Fibroblast of skin of right quadriceps (primary cell): ENCODE results near the gene INCA1.
"Not testable (repeated sequence)": the region's sequence is repeated elsewhere in the genome, so short reads cannot be mapped to it uniquely, and the experiment has no call there.

Source experiments
- DNase-seq: peaks from one replicate; pipeline ENCODE4 v3.0.0-alpha.2; 2013

The INCA1 gene, protein sequence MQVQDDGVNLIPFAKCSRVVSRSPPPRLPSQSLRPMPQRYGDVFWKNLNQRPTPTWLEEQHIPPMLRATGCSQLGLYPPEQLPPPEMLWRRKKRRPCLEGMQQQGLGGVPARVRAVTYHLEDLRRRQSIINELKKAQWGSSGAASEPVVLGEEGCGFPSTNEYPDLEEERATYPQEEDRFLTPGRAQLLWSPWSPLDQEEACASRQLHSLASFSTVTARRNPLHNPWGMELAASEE

DNA sequence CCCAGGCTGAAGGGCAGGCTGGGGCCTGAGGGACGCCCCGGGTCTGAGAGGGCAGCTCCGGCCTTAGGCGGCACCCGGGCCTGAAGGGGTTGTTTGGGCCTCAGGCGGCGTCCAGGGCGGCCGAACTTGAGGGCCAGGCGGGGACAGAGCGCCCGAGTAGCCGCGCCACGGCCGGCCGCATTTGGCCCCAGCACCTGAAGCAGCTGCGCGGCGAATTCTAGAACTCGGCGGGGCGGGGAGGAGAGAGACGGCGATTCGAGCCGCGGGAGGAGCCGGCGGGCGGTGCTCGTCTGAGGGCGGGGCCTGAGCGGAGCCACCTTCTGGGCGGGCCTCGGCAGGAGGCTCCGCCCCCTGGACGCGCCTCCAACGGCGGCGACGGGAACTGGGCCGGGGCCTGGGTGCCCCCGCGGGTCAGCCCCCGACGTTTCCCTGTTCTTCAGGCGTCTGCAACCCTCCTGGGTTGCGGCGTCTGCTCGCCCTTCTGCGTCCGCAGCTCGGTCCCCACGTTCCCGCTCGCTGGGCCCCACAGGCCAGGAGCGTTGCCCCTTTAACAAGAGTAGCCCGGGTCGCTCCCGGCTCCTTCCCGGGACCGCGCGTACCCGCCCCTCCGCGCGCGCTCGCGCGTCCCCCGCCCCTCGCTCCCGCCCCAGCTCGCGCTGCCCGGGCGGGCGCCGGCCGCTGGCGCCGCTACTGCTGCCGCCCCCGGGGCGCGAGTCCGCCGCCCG is at the start of gene INCA1, which contains the start of gene KIF1C:
Gene INCA1 (minus strand): TSS at position 221 of the 725 bp plus-strand sequence. CDS start 3,085 bp downstream, outside the sequence.
Gene KIF1C (plus strand): TSS at position 649 of the 725 bp plus-strand sequence. CDS start 2,297 bp downstream, outside the sequence.
- DNase-seq: peak; percentile 84

DNA sequence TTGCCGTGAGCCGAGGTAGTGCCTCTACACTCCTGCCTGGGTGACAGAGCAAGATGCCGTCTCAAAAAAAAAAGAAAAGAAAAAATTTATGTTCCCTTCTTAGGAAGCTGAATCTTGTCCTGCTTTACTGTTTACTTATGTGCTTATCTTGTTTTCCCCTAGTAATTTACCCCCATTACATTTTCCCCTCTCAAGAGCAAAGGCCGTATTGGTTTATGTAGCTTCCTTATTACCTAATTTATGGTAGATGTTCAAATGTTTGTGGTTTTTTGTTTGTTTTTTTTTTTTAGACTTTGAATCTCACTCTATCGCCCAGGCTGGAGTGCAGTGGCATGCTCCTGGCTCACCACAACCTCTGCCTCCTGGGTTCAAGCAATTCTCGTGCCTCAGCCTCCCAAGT is 48.2 kb upstream of the INCA1 start:
- no peak for DNase-seq

DNA sequence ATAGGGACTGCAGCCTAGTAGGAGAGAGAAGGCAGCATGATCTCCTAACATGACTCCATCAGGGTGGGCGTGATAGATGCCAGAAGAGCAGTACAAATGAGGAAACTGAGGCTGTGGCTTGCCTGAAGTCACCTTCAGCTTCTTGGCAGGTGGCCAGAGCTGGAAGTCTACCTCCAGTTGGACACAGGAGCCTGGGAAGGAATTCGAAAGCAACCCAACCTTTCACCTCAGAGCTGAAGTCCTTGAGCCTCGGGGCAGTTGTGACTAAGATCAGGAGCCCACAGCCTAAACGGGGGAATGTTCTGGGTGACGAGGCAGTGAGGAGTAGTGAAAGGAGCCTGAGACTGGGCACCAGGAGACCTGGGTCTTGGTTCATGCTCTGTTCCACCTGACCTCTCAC is 47.3 kb upstream of the INCA1 start:
- no peak for DNase-seq

DNA sequence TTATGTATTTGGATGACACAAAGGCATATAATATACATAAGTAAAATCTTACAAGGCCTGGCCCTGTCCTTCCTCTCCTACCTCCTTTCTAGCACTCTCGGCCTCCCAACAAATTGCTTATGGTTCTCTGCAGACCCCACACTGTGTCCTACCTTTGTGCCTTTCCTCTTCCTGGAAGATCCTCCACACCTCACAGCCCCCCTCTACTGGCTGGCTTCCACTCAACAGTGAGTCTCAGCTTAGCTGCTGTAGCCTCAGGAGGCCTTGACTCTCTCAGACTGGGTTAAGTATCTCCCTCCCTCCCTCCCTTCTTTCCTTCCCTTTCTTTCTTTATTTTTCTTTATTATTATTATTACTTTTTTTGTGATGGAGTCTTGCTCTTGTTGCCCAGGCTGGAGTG is 46.2 kb upstream of the INCA1 start:
- no peak for DNase-seq

DNA sequence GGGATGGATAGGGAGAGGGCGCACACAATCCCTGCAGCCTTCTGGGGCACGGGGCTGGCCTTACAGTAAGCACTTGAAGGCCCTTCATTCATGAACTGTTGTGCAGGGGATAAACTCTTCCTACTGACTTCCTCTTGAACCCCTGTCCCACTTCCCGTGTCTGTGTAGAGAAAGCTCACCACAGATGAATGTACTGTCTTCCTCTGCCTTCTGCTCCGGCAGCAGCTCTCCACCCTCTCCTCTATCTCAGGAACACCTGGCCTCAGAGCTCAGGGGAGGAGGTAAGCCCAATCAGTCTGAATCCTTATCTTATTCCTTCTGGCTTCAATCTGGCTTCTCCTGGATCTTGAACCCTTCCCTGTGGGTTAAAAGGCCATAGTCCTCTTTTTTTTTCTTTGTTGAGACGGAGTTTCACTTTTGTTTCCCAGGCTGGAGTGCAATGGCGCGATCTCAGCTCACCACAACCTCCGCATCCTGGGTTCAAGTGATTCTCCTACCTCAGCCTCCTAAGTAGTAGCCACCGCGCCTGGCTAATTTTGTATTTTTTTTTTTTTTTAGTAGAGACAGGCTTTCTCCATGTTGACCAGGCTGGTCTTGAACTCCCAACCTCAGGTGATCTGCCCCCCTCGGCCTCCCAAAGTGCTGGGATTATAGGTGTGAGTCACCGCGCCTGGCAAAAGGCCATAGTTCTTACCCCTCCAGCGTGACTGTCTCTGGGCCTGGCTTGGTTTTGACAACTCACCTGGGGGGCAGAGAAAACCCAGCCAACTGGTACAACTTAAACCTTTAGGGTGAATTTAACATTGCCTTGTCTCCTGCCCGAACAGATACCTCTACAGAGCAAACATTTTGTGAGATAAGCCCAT is 45.1 kb upstream of the INCA1 start:
- DNase-seq: no peak

DNA sequence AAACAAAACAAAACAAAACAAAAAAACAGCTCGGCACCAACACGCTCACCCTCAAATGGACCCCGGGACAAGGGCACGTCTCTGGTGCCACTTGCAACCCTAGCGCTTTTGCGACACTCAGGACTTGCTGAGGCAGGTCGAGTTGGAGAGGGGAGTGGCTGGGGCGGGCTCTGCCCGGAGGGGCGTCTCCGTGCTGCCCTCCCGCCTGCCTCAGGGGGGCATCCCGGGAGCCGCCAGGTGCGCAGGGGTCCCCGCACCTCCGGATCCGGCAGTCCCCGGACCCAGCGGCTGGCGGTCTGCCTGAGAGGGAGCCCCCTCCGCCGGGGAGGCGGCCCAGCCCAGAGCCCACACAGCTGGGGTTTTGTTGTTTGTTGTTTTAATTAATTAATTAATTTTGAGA is 38.0 kb upstream of the INCA1 start, which contains the start of gene SLC52A1:
Gene SLC52A1 (minus strand): TSS at position 112 of the 400 bp plus-strand sequence. CDS start 820 bp downstream, outside the sequence.
- no peak for DNase-seq

DNA sequence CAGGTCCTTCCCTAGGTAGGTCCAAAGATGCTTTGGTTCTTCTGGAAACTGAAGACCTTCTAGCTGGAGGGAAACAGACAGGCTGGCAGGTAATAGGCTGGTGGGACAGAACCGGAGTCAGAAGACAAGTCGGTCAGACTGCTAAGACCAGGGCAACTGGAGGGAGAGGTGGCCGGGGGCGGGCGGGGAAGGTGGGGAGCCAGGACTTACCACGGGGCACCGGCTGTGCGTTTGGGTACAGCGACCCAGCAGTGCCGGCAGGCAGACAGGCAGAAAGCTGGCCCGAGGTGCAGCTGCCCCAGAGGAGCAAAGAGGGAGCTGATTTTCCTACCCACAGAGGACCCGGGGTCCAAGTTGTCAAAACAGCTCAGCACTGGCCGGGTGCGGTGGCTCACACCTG is 37.3 kb upstream of the INCA1 start:
- DNase-seq: no peak

DNA sequence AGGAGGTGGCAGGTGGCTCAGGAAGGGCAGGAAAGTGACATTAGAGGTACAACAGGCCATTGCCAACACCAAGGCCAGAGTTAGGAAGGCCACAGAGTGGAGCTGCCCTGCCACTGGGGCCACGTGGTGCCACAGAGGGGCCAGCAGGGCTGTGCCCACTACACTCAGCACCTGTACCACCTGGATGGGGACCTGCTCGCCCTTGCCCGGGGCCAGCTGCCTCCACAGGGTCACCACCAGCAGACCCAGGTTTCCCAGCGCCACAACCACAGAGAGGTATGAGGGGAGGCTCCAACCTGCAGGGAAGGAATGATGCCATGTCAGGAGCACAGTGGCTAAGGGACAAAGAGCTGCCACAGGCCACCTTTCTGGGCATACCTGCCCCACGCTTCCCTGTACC is 36.7 kb upstream of the INCA1 start:
- DNase-seq: no peak

DNA sequence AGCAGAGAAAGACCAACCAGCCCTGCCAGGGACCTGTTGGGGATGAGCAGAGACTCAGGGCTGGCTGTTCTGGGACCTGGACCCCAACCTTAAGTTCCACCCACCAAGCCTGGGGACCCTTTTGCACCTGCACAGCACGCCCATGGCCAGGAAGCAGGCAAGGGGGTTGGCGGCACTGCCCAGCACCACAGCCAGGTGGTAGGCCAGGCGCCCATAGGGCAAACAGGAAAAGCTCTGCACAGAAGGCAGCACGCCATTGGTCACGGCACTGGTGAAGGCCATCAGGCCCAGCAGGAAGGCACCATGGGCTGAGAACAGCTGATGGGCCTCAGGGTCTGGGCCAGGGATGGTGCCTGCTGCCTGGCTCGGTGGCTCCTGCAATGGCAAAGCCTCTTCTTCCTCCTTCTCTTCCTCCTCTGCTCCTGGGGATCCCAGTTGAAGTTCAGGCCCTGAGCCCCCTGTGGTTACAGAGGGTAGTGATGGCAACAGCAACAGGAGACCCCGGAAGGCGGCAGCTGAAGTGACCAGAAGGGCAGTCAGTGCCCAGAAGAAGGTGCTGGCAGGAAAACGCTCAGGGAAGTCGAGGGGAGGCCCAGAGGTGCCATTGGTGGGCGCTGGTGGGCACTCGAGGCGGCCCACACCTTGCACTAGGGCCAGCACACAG is 36.2 kb upstream of the INCA1 start:
- no peak for DNase-seq

DNA sequence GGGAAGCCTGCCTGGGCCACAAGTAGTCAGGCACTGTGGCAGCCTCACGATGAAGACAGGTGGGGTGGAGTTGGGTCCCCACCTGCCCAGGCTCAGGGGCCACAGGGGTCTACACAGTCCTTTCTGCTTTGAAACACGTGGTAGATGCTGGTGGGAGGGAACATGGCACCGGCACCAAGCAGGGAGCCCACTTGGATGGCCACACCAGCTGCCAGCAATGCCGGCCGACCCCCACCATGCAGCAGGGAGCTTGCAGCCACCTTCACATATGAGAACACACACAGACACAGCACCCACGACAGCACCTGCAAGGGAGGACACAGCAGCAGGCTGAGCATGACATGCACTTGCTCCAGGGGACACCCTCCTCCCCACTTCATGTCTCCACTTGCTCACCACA is 35.5 kb upstream of the INCA1 start:
- DNase-seq: no peak

DNA sequence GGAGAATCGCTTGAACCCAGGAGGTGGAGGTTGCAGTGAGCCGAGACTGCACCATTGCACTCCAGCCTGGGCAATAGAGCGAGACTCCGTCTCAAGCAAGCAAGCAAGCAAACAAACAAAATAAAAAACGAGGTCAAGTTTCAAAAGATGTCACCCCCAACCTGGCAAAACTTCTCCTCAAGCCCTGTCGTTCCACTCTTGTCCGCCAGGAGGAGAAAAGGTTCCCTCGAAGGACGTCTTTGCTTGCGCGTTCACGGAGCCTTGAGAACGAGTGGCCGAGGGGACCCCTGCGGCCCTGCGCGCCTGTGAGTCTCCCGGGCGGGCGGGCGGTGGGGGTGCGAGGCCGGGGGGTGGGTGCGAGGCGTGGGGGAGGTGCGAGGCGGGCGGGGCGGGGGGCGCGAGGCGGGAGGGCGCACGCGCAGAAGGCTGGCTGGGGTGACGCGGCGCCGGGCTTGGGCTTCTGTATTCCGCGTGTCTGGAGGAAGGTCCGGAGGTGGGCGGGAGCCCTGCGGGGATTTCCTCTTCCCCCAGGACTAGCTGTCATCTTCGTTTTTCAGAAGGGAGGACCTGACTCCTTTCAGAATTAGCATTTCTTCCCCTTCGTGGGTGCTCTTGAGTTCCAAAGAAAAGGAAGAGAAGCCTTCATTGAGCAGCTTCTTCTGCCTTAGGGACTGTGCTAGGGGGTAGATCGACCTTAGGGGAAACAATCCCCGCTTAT is 34.2 kb upstream of the INCA1 start:
- peak; percentile 82 for DNase-seq

DNA sequence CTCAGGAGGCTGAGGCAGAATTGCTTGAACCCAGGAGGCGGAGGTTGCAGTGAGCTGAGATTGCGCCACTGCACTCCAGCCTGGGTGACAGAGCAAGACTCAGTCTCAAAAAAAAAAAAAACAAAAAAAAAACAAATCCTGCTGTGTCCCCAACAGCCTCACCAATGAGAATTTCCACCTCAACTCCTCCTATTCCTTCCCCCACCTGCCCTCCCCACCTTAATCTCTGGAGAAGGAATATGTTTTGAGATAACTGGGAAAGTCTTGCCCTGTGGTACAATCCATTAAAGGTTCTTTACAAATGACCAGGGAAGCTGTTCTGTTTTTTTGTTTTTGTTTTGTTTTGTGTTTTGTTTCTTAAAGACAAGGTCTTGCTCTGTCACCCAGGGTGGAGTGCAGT is 32.8 kb upstream of the INCA1 start:
- not testable (repeated sequence) for DNase-seq

DNA sequence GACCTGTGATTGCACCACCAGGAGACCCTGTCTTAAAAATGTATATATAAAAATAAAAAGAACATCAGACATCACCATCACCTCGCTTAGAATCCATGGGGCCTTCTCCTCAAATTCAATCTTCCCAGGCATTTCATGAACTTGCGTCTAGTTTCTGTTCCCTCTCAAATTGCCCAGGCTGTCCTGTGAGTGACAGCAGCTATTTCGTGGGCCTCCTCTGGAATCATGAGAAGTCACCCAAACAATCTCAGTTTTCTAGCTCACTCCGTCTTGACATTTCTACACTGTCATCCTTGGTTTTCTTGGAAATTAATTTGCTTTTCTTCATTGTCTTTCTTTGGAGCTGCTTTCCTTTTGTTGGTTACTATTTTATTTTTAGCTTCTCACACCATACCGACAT is 30.6 kb upstream of the INCA1 start:
- DNase-seq: no peak

DNA sequence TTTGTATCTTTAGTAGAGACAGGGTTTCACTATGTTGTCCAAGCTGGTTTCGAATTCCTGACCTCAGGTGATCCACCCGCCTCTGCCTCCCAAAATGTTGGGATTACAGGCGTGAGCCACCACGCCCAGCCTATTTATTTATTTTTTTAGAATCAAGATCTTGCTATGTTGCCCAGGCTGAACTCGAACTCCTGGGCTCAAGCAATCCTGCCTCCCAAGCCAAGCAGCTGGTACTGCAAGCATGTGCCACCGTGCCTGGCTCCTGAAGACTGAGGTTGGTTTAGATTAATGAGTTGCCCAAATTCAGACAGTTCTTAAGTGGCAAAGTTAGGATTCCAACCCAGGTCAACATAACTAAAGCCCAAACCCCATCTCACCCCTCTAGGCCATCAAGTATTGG is 30.0 kb upstream of the INCA1 start:
- DNase-seq: no peak

DNA sequence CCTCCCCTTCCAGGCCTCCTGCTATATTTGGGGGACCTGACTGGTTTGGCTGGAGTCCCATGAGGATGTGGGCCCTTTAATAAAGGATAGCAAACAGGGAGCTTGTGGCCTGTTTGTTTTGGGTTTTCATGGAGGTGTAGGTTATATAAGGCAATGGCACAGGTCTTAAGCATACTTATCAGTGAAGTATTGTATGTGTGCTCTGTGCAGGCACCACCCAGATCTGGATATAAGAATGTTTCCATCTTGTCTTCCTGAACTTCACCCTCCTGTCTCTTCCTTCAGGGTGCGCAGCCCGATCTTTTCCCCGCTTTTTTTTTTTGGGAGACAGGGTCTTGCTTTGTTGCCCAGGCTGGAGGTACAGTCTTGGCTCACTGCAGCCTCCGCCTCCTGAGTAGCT is 27.3 kb upstream of the INCA1 start:
- DNase-seq: no peak

DNA sequence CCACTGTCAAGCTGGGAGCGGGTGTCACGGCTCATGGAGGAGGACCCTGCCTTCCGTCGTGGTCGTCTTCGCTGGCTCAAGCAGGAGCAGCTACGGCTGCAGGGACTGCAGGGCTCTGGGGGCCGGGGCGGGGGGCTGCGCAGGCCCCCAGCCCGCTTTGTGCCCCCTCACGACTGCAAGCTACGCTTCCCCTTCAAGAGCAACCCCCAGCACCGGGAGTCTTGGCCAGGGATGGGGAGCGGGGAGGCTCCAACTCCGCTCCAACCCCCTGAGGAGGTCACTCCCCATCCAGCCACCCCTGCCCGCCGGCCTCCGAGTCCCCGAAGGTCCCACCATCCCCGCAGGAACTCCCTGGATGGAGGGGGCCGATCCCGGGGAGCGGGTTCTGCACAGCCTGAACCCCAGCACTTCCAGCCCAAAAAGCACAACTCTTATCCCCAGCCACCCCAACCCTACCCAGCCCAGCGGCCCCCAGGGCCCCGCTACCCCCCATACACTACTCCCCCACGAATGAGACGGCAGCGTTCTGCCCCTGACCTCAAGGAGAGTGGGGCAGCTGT is 26.3 kb upstream of the INCA1 start:
- DNase-seq: no peak

DNA sequence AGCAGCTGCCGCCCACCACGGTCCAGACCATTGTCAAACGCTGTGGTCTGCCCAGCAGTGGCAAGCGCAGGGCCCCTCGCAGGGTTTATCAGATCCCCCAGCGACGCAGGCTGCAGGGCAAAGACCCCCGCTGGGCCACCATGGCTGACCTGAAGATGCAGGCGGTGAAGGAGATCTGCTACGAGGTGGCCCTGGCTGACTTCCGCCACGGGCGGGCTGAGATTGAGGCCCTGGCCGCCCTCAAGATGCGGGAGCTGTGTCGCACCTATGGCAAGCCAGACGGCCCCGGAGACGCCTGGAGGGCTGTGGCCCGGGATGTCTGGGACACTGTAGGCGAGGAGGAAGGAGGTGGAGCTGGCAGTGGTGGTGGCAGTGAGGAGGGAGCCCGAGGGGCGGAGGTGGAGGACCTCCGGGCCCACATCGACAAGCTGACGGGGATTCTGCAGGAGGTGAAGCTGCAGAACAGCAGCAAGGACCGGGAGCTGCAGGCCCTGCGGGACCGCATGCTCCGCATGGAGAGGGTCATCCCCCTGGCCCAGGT is 24.9 kb upstream of the INCA1 start:
- no peak for DNase-seq

DNA sequence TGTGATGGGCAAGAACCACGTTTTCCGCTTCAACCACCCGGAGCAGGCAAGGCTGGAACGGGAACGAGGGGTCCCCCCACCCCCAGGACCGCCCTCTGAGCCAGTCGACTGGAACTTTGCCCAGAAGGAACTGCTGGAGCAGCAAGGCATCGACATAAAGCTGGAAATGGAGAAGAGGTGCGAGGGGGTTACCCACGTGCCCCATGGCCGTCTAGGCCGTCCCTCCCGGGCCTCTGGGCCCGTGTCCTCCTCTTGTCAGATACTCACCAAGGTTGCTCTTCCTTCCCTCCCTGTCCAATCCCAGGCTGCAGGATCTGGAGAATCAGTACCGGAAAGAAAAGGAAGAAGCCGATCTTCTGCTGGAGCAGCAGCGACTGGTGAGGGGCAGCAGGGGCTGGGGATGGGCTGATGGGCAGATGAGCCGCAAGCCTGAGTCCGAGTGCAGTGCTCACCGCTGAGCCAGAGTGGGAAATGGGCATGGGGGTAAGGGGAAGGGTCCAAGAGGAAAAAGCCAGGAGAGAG is 23.2 kb upstream of the INCA1 start:
- DNase-seq: no peak

DNA sequence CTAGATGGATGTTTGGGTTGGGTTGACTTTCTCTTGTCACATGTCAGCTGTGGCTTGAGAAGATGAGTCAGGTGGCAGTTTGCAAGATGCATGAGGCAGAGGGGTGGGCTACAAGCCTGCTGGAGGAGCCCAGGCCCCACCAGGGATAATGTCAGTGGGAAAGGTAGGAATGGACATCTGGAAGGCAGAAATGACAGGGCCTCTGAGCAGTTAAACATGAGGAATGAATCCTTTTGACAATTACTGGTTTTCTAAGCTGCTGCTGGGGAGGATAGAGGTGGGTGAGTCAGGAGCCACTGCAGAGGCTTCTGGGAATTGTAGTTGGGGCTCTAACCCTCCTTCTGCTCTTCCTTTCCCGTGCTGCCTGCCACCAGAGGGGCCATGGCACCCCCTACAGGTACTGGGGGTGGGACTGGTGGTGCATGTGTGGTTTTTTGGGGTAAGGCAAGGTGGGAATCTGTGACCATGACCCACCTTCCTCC is 22.2 kb upstream of the INCA1 start:
- peak; percentile 19 for DNase-seq

DNA sequence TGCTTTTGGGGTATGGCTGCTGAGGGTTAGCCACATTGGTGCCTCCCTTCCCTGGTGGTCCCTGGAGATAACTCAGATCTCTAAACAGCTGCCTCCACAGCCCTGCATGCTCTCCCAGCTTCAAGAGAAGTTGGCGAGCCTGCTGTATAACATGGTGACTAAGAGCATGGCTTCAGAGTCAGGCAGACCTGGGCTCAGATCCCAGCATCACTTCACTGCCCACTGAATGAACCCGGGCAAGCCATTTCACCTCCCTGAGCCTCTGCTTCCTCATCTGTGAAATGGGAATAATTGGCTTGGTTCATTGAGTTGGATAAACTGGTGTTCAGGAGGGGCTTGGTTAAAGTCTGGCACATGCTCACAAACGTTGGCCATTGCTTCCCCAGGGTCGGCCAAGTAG is 17.0 kb upstream of the INCA1 start:
- DNase-seq: no peak

DNA sequence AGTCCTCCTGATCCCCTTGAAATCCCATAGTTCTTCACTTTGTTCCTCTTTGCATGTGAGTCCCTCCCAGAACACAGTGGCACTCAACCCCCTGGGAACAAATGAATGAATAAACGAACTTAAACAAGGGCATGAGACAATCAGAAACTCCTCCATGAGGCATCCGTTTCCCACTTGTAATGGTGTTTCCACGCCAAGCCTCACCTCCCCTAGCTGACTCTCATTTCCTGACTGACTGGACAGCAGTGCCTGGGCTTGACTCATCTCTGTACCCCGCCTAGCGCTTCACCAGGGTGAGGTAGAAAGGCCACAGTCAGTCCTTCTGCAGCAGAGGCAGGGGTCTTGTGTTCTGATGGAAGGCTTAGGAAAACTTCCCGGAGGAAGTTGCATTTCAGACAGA is 14.6 kb upstream of the INCA1 start:
- peak; percentile 17 for DNase-seq
